A549 (cell line): Measurements from ENCODE around the gene FTSJ1.

Experiments used
- BHLHE40 ChIP-seq: IDR thresholded peaks from 2 replicates; pipeline ENCODE4 v1.6.1; 2012; ENCODE audit warnings: low read depth, low read length, inconsistent platforms
- CHD4 ChIP-seq: fragments of 200-600 bp; sonication (generic); IDR thresholded peaks from 2 replicates; pipeline ENCODE4 v1.6.1; 2016; ENCODE audit warnings: antibody characterized with exemption, mild to moderate bottlenecking, borderline replicate concordance
- MAFK ChIP-seq: fragments of 450-650 bp; IDR thresholded peaks from 2 replicates; pipeline ENCODE4 v1.6.1; 2014; ENCODE audit not compliant: partially characterized antibody
- MYC ChIP-seq: IDR thresholded peaks from 2 replicates; pipeline ENCODE4 v1.6.1; 2012; ENCODE audit warnings: mild to moderate bottlenecking, inconsistent platforms, low read length, improper control_type of control experiment, borderline replicate concordance
- POLR2AphosphoS2 ChIP-seq: conservative IDR thresholded peaks from 2 replicates; pipeline ENCODE4 v1.6.1; 2012; ENCODE audit warnings: low read length, improper control_type of control experiment, inconsistent platforms
- USF2 ChIP-seq: fragments of 450-650 bp; IDR thresholded peaks from 2 replicates; pipeline ENCODE4 v1.6.1; 2014; ENCODE audit warnings: antibody characterized with exemption
- TF ChIP-seq, protein P1 (sequence below): IDR thresholded peaks from 2 replicates; pipeline ENCODE4 v1.6.1; 2012
- TF ChIP-seq, protein P2 (sequence below): fragments of >200 bp; sonication (Bioruptor Twin); formaldehyde crosslinking; IDR thresholded peaks from 3 replicates; pipeline ENCODE4 v1.5.1; 2016

- TF ChIP-seq, protein P1, sequence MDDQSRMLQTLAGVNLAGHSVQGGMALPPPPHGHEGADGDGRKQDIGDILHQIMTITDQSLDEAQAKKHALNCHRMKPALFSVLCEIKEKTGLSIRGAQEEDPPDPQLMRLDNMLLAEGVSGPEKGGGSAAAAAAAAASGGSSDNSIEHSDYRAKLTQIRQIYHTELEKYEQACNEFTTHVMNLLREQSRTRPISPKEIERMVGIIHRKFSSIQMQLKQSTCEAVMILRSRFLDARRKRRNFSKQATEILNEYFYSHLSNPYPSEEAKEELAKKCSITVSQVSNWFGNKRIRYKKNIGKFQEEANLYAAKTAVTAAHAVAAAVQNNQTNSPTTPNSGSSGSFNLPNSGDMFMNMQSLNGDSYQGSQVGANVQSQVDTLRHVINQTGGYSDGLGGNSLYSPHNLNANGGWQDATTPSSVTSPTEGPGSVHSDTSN = no peak
- TF ChIP-seq MYC (no peak), MAFK (no peak), USF2 (no peak), CHD4 (no peak), BHLHE40 (no peak), POLR2AphosphoS2 (no peak)
- TF ChIP-seq, protein P2, sequence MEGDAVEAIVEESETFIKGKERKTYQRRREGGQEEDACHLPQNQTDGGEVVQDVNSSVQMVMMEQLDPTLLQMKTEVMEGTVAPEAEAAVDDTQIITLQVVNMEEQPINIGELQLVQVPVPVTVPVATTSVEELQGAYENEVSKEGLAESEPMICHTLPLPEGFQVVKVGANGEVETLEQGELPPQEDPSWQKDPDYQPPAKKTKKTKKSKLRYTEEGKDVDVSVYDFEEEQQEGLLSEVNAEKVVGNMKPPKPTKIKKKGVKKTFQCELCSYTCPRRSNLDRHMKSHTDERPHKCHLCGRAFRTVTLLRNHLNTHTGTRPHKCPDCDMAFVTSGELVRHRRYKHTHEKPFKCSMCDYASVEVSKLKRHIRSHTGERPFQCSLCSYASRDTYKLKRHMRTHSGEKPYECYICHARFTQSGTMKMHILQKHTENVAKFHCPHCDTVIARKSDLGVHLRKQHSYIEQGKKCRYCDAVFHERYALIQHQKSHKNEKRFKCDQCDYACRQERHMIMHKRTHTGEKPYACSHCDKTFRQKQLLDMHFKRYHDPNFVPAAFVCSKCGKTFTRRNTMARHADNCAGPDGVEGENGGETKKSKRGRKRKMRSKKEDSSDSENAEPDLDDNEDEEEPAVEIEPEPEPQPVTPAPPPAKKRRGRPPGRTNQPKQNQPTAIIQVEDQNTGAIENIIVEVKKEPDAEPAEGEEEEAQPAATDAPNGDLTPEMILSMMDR = no peak
These were observed 2.2 kb downstream of the FTSJ1 start for GRCh38 chrX:48477960-48478755.
